GM12878 (cell line): ENCODE results near the gene PCID2. TPM values are rescaled to one million over a fixed set of nuclear protein-coding genes. Genes with fewer than 3 reads are reported as not detected.

Experiments
- ATAC-seq: fragments of 200-7000 bp; cut with Tn5 transposase; 3 replicates; pipeline ENCODE4 v1.9.1; 2020; ENCODE audit warnings: mild to moderate bottlenecking, moderate library complexity
- BruUV-seq: library from RNA; stranded (reverse); fragments of 400-500 nt; replicated peaks from 2 replicates; lab custom pipeline; 2021; lab: Mats Ljungman, UMichigan
- CTCF ChIA-PET: fragments of 300-600 bp; sonication (Branson Sonifier 250); formaldehyde crosslinking; extraction: SDS; loops from one replicate; lab custom pipeline; 2021; ENCODE audit warnings: inconsistent platforms; lab: Yijun Ruan, JAX
- POLR2A ChIA-PET: fragments of 350-600 bp; formaldehyde crosslinking; extraction: SDS; loops from one replicate; lab custom pipeline; 2021; ENCODE audit warnings: inconsistent platforms; lab: Charles Lee
- RAD21 ChIA-PET: fragments of 300-600 bp; sonication (Branson Sonifier 250); formaldehyde crosslinking; loops from one replicate; lab custom pipeline; 2023; ENCODE audit warnings: antibody characterized with exemption; ENCODE audit not compliant: unreplicated experiment; lab: Charles Lee
- SMC1A ChIA-PET: fragments of 300-600 bp; sonication (Branson Sonifier 250); formaldehyde crosslinking; loops from one replicate; lab custom pipeline; 2023; ENCODE audit not compliant: unreplicated experiment, uncharacterized antibody; lab: Charles Lee
- DNase-seq: peaks from one replicate; pipeline ENCODE4 v3.0.0-alpha.2; 2011; ENCODE audit warnings: low read depth, low spot score
- FAIRE-seq: peaks from 3 replicates; lab custom pipeline; 2011; peaks lifted over from hg19 to GRCh38; lab: Jason Lieb, UNC
- H2AFZ ChIP-seq: 2 replicates; pipeline ENCODE4 v1.6.0; 2011; ENCODE audit warnings: low read depth, low read length, control low read depth; ENCODE audit not compliant: control insufficient read depth
- H3K27ac ChIP-seq: 2 replicates; pipeline ENCODE4 v1.5.1; 2011; ENCODE audit warnings: control low read depth; ENCODE audit not compliant: control insufficient read depth, insufficient read depth
- H3K27me3 ChIP-seq, 2 experiments: replicated peaks in 1 of 2; 2 replicates each; pipeline versions ENCODE4 v1.6.0 to v1.6.1; 2011; ENCODE audit warnings: low read length in 1 of 2; ENCODE audit not compliant: control insufficient read depth in 2 of 2, insufficient read depth in 2 of 2
- H3K36me3 ChIP-seq, 2 experiments: 2 replicates each; pipeline ENCODE4 v1.5.1; 2011; ENCODE audit warnings: low read length in 1 of 2; ENCODE audit not compliant: control insufficient read depth in 2 of 2, insufficient read depth in 2 of 2
- H3K4me1 ChIP-seq: 2 replicates; pipeline ENCODE4 v1.6.1; 2011; ENCODE audit warnings: mild to moderate bottlenecking, low read length, moderate library complexity, mixed read lengths; ENCODE audit not compliant: control insufficient read depth, insufficient read depth
- H3K4me2 ChIP-seq: 2 replicates; pipeline ENCODE4 v1.6.0; 2011; ENCODE audit warnings: control low read depth; ENCODE audit not compliant: control insufficient read depth, insufficient read depth
- H3K4me3 ChIP-seq: fragments of 200-600 bp; sonication (generic); 2 replicates; pipeline ENCODE4 v1.5.1; 2016
- H3K79me2 ChIP-seq: 2 replicates; pipeline ENCODE4 v1.6.0; 2011; ENCODE audit warnings: low read length; ENCODE audit not compliant: control insufficient read depth, insufficient read depth
- H3K9ac ChIP-seq: 2 replicates; pipeline ENCODE4 v1.8.0; 2011; ENCODE audit warnings: low read length, control low read depth, mixed read lengths; ENCODE audit not compliant: control insufficient read depth, insufficient read depth
- H3K9me3 ChIP-seq: replicated peaks from 3 replicates; pipeline ENCODE4 v1.5.1; 2011; ENCODE audit warnings: mild to moderate bottlenecking, low read length; ENCODE audit not compliant: control insufficient read depth, insufficient read depth
- H4K20me1 ChIP-seq: 2 replicates; pipeline ENCODE4 v1.6.0; 2011; ENCODE audit not compliant: control insufficient read depth, insufficient read depth
- BACH1 ChIP-seq: fragments of 450-650 bp; IDR thresholded peaks from 2 replicates; pipeline ENCODE4 v1.6.1; 2017; ENCODE audit warnings: mild to moderate bottlenecking, borderline replicate concordance
- CBX3 ChIP-seq: fragments of 200-600 bp; sonication (generic); IDR thresholded peaks from 2 replicates; pipeline ENCODE4 v1.6.1; 2016; ENCODE audit warnings: low read depth, borderline replicate concordance
- CREB1 ChIP-seq: IDR thresholded peaks from 2 replicates; pipeline ENCODE4 v1.6.1; 2012; ENCODE audit warnings: low read depth, mild to moderate bottlenecking, inconsistent platforms
- CREM ChIP-seq: IDR thresholded peaks from 2 replicates; pipeline ENCODE4 v1.6.1; 2014; ENCODE audit warnings: antibody characterized with exemption, low read depth
- E2F4 ChIP-seq: IDR thresholded peaks from 2 replicates; pipeline ENCODE4 v1.6.1; 2012; ENCODE audit warnings: low read depth, low read length, improper control_type of control experiment
- KLF5 ChIP-seq: fragments of 450-650 bp; IDR thresholded peaks from 2 replicates; pipeline ENCODE4 v1.6.1; 2014; ENCODE audit warnings: mild to moderate bottlenecking; ENCODE audit not compliant: partially characterized antibody
- NKRF ChIP-seq: fragments of 450-650 bp; conservative IDR thresholded peaks from 2 replicates; pipeline ENCODE4 v1.6.1; 2017; ENCODE audit warnings: mild to moderate bottlenecking, moderate library complexity
- POLR2A ChIP-seq: IDR thresholded peaks from 2 replicates; pipeline ENCODE4 v1.6.1; 2011; ENCODE audit warnings: low read depth, mild to moderate bottlenecking, low read length
- POLR2AphosphoS2 ChIP-seq: IDR thresholded peaks from 2 replicates; pipeline ENCODE4 v1.6.1; 2011; ENCODE audit warnings: low read depth, mild to moderate bottlenecking, low read length, improper control_type of control experiment, moderate library complexity
- RBBP5 ChIP-seq: fragments of 200-600 bp; sonication (generic); conservative IDR thresholded peaks from 2 replicates; pipeline ENCODE4 v1.6.1; 2016
- SIN3A ChIP-seq: IDR thresholded peaks from 2 replicates; pipeline ENCODE4 v1.6.1; 2012; ENCODE audit warnings: low read depth, low read length, improper control_type of control experiment
- SMC3 ChIP-seq: IDR thresholded peaks from 2 replicates; pipeline ENCODE4 v1.6.1; 2011; ENCODE audit warnings: low read length, improper control_type of control experiment, borderline replicate concordance
- YBX1 ChIP-seq: fragments of 450-650 bp; IDR thresholded peaks from 2 replicates; pipeline ENCODE4 v1.6.1; 2016; ENCODE audit warnings: antibody characterized with exemption
- WGBS: methylation state at CpG from one replicate; pipeline ENCODE4 v1.1.6; 2016; ENCODE audit warnings: low lambda C conversion rate; ENCODE audit not compliant: insufficient replicate concordance, insufficient coverage; ENCODE audit errors: missing lambda C conversion rate; 5-methylcytosine and 5-hydroxymethylcytosine counted together
- in situ Hi-C: fragments of 300-500 bp; cut with MboI; formaldehyde crosslinking; loops from 9 replicates; pipeline ENCODE4 v1.14.3; 2018; ENCODE audit warnings: mixed read lengths
- intact Hi-C: fragments of 100-400 bp; cut with micrococcal nuclease; formaldehyde crosslinking; loops from one replicate; pipeline ENCODE4 v1.14.2; 2022; ENCODE audit not compliant: unreplicated experiment
- polyA plus RNA-seq, 11 experiments: library from polyadenylated mRNA; depleted of rRNA in 4 of 11; unstranded in 6 of 11; stranded (reverse) in 5 of 11; fragments of >200 nt; fragmentation: Nextera tagmentation in 4 of 11; fragmentation: Illumina TruSeq in 1 of 11; extraction: Ambion mirVana in 4 of 11; extraction: Trizol in 1 of 11; gene quantifications; 1 replicate in 1 of 11; 2 replicates in 10 of 11; pipeline versions ENCODE4 v1.2.1 to v1.2.3, GENCODE V29; 2011 to 2016; ENCODE audit warnings: inconsistent platforms in 2 of 11, missing spikeins in 2 of 11, low read depth in 1 of 11
- total RNA-seq, 4 experiments: library from RNA; depleted of rRNA in 3 of 4; stranded (reverse); fragments of >200 nt in 3 of 4; fragmentation: Illumina TruSeq in 1 of 4; extraction: Trizol in 1 of 4; gene quantifications; 2 replicates each; pipeline versions ENCODE4 v1.2.1 to v1.2.3, GENCODE V29; 2013 to 2021

The PCID2 gene
- total and polyA plus RNA-seq, 10 of the 15 experiments (the other 5 are each of a cell fraction or from before 2014, with no cell fraction given): 37.0 to 98.1 (median 58.3) TPM

GRCh38 chr13:113139577-113139976 is 68.9 kb downstream of the PCID2 start:
- no peak overlapping the region for H2AFZ ChIP-seq
- in situ Hi-C loops: no loop called here
- CTCF ChIA-PET: no interaction called here

GRCh38 chr13:113138792-113139551 is 69.5 kb downstream of the PCID2 start:
- no peaks in the 10 kb centered on the region for H4K20me1 ChIP-seq
- 38% methylated on average over 16 of the region's 16 CpGs for WGBS
- no peak overlapping the region for H2AFZ ChIP-seq
- ChIA-PET CTCF (no interaction called here), RAD21 (no interaction called here), SMC1A (no interaction called here), POLR2A (no interaction called here)
- H3K27me3 ChIP-seq: no peaks in the 10 kb centered on the region; a peak in 1 of 4 replicates
- in situ Hi-C loops (no loop called here), intact Hi-C loops (no loop called here)
- no peak overlapping the region for H3K9ac ChIP-seq
- H3K36me3 ChIP-seq: no peaks in the 10 kb centered on the region
- DNase-seq (no peak), FAIRE-seq (no peak), ATAC-seq (no peak)
- H3K79me2 ChIP-seq: no peaks in the 10 kb centered on the region
- BruUV-seq: no TSS peak
- no peak overlapping the region for H3K27ac ChIP-seq
- H3K4me1 ChIP-seq: no peaks in the 10 kb centered on the region
- peaks cover 2% of the 10 kb centered on the region; the same call in 1 of the 3 replicates for H3K9me3 ChIP-seq
- no peak overlapping the region for H3K4me3 ChIP-seq
- no peak overlapping the region for H3K4me2 ChIP-seq
- TF ChIP-seq SIN3A: no peak
- TF ChIP-seq NKRF: no peak
- no peak for TF ChIP-seq E2F4
- no peak for TF ChIP-seq KLF5
- no peak for TF ChIP-seq SMC3
- no peak for TF ChIP-seq BACH1
- TF ChIP-seq POLR2A: no peak
- no peak for TF ChIP-seq CBX3
- no peak for TF ChIP-seq CREM
- no peak for TF ChIP-seq RBBP5
- TF ChIP-seq YBX1: no peak

More at GRCh38 chr13:113139577-113139976, 68.9 kb downstream of the PCID2 start:
- Histone ChIP-seq H3K27ac (no peak overlapping the region), H4K20me1 (no peaks in the 10 kb centered on the region), H3K36me3 (no peaks in the 10 kb centered on the region), H3K4me1 (no peaks in the 10 kb centered on the region), H3K4me2 (no peak overlapping the region), H3K9me3 (no peaks in the 10 kb centered on the region; the same call in 2 of the 3 replicates), H3K9ac (no peak overlapping the region), H3K79me2 (no peaks in the 10 kb centered on the region), H3K27me3 (no peaks in the 10 kb centered on the region; a peak in 1 of 4 replicates), H3K4me3 (no peak overlapping the region)
- ChIA-PET POLR2A (no interaction called here), SMC1A (no interaction called here), RAD21 (no interaction called here)
- ATAC-seq (no peak), FAIRE-seq (no peak), DNase-seq (no peak)
- WGBS: 40% methylated on average over 5 of the region's 5 CpGs
- no peak for TF ChIP-seq SMC3
- TF ChIP-seq CREB1: no peak
- TF ChIP-seq POLR2AphosphoS2: no peak
- intact Hi-C loops: no loop called here
- no TSS peak for BruUV-seq
